GM03348 (cell line): Measurements from ENCODE around the gene FAAP20.

Experiments used
- DNase-seq: peaks from one replicate; pipeline ENCODE4 v3.0.0; 2012; ENCODE audit warnings: low spot score

FAAP20 gene

DNA sequence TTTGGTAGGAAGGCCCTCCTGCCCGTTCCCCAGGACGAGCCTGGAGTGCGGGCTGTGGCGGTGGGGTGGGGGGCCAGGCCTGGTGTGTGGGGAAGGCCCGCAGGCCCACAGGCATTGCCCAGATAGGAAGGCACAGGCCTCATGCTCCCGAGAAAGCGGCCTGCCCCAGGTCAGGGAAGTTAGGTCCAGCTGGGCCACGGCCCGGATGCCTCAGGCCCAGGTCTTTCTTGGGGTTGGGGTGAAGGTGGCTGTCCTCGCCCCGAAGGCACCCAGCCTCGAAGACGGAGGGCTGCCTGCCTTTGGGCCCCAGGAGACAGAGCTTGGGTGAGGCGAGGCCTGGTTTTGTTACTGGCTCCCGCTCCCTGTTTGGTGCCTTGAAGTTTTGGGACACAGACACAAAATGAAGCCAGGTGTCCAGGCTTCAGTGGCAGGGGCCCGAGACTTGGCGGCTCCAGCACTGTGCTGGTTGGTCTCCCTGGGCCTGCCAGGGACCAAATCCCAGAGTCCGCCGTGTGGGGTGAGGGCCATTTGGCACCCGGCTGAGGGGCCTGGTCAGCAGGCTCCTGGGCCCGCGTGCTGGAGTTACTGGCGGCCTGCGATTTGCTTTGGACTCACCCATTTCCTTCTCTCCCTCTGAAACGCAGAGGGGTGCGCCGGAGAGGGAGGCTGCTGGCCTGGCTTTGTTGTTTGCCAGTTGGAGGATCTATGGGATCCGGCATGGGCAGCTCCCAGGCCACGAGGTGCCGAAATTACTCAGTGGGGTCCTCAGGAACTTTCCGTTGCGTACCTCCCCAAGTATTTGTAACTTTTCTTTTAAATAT is 35.5 kb upstream of the FAAP20 start:
- DNase-seq, result peak; percentile 46

DNA sequence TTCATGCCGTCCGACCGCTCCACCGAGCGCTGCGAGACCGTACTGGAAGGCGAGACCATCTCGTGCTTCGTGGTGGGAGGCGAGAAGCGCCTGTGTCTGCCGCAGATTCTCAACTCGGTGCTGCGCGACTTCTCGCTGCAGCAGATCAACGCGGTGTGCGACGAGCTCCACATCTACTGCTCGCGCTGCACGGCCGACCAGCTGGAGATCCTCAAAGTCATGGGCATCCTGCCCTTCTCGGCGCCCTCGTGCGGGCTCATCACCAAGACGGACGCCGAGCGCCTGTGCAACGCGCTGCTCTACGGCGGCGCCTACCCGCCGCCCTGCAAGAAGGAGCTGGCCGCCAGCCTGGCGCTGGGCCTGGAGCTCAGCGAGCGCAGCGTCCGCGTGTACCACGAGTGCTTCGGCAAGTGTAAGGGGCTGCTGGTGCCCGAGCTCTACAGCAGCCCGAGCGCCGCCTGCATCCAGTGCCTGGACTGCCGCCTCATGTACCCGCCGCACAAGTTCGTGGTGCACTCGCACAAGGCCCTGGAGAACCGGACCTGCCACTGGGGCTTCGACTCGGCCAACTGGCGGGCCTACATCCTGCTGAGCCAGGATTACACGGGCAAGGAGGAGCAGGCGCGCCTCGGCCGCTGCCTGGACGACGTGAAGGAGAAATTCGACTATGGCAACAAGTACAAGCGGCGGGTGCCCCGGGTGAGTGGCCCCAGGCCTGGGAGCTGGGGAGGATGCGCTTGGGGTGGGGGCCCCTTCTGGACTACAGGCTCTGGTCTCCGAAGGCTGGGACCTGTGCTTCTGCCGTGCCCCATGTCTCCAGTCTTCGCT is 34.7 kb upstream of the FAAP20 start:
- DNase-seq, result peak; percentile 33

DNA sequence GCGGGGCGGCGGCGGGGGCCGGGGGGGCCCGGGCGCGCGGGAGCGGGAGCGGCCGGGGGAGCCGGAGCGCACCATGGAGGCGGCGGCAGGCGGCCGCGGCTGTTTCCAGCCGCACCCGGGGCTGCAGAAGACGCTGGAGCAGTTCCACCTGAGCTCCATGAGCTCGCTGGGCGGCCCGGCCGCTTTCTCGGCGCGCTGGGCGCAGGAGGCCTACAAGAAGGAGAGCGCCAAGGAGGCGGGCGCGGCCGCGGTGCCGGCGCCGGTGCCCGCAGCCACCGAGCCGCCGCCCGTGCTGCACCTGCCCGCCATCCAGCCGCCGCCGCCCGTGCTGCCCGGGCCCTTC is 34.1 kb upstream of the FAAP20 start:
- DNase-seq, result peak; percentile 20

DNA sequence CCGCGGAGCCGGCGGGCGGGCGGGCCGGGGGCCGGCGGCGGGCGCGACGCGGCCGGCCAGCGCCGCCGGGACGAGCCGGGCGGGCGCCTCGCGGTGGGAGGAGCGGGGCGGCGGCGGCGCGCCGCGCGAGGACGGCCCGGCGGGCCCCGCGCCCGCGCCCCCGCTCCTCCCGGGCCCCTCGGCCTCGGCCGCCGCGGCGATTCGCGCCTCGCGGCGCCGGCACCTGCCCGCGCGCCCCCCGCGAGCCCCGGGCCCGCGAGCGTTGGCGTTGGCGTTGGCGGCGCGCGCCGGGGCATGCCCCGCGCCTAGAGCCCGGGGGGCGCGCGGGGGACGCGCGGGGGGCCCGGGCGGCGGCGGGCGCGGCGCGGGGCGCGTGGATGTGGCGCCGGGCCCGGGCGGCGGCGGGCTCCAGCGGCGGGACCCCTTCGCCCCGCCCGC is 33.6 kb upstream of the FAAP20 start, which contains the start of gene SKI:
SKI (plus strand) TSS at position 163 of the 438 bp plus-strand sequence. CDS start 448 bp downstream, outside the sequence.
- no peak for DNase-seq

DNA sequence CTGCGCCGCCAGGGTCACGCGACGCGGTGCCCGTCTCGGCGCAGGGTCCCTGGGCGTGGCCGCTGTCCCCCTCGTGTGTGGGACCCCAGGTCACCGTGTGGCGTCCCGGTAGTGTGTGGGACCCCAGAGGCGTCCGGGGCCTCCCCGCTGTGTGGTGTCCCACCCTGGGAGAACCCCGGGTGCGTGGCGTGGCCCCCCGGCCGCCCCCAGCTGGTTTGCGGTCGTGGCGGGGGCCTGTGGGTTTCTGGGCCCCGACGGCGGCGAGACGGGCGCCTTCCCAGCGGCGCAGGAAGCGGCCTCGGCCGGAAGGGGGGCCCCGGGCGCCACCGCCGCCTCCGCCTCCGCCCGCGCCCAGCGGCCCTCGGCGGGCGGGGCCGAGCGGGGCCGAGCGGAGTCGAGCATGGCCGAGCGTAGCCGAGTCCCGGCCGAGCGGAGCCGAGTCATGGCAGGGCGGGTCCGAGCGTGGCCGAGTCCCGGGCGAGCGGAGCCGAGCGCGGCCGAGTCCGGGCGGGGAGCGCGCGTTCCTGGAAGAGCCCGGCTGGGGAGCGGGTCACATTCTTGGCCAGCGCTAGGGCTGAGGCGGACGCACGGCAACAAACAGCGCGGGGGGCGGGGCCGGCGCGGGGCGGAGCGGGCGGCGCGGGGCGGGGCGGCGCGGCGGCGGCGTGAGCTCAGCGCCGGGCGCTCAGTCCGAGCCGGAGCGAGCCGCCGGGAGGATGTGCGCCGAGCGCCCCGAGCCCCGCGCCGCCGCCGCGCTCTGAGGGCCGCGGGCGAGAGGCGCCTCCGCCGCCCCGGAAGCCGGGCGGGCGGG is 33.0 kb upstream of the FAAP20 start:
- peak; percentile 98 for DNase-seq

DNA sequence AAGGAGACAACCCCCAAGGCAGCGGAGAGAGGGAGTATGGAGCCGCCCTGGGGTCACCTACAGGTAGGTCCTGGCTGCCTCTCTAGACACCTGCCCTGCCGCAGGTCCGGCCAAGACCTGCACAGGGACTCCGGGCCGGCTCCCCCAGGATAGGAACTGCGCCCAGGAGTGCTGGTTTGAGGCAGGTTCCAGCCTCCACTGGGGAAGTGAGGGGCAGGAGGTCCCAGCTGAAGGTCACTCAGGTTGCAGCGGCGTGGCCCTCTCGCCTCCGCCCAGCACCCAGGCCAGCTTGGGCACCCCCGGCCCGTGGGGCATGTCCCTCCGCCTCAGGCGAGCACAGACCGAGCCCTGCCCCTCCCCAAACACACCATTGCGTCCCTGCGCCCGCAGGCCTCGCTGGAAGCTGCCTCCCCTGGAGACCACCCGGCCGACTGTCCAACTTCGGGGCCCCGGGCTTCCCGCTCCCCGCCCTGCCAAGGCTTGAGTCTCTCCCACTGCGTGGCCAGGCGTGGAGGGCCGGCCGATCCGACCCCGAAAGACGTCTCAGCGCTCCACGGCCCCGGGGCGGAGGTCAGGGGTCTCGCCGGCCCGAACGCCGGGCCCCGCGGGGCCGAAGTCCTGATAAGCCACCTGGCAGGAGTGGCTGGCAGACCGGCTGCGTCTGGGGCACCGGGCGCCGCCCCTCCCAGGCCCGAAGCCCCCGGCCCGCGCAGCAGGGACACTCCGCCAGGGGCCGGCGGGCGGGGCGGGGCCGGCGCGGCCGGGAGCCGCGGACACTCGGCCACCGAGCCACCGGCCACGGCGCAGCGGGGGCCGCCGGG is 32.2 kb upstream of the FAAP20 start:
- no peak for DNase-seq

DNA sequence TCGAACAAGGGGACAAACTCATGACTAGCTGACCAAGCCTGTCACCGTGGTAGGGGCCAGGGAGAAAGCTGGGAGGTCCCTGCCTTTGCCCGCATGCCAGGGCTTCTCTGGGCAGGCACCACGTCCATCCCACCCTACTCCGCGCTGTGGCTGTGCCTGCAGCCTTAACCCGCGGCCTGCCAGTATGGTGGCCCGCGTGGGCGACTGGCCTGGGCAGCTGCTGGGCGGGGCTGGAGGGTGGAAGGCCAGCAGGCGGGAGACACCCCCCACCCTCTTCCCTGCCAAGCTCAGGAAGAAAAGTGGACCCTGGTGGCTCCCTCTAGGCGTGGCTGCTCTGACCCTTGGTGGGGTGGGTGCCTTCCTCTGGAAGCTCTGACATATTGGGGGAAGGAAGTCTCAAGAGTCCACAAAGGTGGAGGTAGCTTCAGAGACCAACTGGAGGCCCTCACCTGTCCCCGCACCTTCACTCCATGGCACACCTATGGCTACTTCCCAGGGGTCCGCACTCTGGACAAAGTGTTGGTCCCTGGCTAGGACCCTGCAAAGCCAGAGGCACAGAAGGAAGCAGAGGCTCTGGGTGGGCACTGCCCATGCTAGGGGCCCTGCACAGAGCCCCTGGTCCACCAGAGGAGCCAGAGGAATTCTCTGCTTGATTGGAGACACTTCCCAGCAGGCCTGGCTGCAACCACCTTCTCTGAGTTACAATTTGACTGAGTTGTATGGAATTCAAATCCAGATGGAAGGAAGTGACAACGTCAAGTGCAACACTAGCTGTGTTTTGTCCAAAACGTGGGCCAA is 30.3 kb upstream of the FAAP20 start:
- DNase-seq, result no peak

DNA sequence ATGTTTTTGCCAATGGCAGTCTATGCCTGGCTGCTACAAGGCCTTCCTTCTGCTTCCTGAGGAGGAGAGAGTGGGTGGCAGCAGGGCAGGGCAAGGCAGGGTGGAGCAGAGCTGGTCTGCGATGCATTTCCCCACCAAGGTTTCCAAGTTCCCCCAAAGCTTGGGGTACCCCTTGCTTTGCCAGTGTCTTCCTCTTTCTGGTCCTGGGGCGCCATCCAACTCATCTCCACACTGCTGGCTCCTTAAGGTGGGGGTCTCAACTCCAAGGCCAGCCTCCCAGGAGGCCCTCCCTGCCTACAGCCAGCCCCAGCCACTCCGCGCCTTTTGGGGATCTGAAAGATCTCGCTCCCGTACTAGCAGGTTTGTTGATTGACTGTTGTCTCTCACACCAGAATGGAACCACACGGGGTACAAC is 29.6 kb upstream of the FAAP20 start:
- DNase-seq, result no peak

DNA sequence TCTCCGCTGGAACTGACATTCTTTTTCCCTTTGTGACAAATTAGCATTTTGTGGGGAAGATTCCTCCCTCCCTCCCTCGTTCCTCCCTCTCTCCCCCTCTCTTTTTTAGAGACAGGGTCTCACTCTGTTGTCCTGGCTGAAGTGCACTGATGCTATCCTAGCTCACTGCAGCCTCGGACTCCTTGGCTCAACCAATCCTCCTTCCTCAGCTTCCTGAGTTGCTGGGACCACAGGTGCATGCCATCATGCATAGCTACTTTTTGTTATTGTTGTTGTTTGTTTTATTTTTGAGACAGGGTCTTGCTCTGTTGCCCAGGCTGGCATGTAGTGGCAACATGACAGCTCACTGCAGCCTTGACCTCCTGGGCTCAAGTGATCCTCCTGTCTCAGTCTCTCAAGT is 26.7 kb upstream of the FAAP20 start:
- DNase-seq, result no peak

DNA sequence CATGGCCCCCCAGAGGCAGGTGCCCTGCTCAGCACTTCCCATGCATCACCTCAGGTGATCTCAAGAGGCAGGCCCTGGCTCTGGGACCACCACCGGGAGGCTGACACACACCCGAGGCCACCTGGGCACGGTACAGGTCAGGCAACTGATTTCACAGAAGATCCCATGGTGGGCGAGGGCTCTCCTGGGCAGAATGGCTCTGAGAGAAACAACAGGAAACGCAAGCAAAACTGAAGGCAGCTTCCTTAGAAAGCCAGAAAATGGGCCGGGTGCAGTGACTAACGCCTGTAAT is 22.1 kb upstream of the FAAP20 start:
- DNase-seq, result no peak

DNA sequence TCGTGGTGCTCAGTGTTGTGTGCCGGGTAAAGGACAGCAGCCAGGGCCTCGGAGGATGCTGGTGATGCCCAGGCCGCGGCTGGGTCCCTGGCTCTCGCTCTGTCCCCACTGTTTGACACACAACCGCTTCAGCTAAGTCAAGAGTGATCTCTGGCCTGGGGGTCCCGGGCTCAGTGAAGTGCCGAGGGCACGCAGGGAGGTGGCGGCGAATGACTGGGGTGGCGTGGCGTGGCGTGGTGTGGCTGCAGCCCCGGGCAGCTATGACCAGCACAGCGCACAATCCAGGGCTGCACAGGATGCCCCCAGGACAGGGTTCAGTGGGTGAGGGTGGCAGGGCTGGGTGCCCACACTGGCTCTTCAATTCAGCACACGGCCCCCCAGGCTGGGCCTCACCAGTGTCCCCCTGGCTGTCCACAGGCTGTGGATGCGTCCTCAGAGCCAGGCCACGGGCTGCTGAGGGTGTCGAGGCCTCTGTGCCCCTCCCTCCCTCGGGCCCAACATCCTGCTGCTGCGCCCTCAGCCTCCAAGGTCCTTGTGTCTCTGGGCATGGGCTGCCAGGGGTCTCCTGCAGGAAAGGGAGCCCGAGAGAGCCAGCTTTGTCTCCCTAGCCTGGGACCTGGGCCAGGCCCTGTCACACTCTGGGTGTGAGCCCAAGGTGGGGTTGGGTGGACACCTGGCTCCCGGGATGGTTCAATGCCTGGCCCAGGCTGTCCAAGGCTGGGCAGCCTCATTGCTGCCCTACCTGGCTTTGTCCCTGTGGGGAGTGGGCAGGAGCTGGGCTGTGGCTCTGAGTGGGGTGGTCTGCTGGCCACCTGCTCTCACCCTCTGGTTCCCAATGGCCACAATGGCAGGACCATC is 21.6 kb upstream of the FAAP20 start:
- no peak for DNase-seq

DNA sequence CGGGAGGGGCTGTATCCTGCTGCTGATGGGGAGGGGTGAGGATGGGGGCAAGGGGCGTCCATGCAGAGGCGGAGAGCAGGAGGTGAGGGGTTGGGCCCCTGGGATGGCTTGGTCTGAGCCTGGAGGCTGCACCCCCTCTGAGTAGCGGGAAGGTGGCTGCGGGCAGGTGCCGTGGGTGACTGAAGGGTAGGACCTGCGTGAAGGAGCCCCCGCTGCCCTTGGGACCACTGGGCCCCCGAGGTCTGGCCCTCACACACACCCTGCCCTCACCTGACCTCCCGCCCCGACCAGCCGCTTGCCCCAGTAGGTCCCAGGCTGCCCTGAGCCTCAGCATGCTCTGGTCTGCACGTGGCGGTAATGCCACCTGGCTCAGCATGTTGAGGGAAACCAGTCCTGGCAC is 20.8 kb upstream of the FAAP20 start:
- no peak for DNase-seq

DNA sequence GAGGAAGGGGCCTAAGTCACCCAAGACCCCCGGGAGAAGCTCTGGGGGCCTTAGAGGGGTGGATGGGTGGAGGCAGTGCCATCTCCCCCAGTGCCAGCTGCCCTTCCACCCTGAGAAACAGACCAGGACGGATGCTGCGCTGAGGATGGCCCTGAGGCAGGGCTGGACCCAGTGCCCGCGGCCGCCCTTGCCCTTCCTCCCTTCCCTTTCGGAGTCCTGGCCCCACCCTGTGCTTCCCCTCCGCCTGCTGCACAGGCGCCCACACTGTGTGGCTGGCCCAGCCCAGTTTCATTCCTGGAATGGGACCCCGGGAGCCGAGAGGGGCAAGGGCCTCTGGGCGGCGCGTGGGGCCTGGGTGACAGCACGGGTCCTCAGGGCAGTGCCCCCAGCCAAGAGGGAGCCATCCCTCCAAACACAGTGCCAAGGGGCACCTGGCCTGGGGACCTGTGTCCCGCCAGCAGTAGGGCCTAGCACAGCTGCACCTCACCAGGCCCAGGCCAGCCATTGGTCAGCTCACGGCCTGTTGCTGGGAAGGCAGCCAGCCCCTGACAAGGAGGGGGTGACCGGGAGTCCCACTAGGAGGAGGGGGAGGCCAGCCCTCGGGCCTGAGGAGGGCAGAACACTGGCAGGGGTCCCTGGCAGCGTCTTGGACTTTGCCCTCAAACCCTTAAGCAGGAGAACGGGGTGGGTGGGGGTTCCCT is 20.1 kb upstream of the FAAP20 start:
- DNase-seq, result no peak

DNA sequence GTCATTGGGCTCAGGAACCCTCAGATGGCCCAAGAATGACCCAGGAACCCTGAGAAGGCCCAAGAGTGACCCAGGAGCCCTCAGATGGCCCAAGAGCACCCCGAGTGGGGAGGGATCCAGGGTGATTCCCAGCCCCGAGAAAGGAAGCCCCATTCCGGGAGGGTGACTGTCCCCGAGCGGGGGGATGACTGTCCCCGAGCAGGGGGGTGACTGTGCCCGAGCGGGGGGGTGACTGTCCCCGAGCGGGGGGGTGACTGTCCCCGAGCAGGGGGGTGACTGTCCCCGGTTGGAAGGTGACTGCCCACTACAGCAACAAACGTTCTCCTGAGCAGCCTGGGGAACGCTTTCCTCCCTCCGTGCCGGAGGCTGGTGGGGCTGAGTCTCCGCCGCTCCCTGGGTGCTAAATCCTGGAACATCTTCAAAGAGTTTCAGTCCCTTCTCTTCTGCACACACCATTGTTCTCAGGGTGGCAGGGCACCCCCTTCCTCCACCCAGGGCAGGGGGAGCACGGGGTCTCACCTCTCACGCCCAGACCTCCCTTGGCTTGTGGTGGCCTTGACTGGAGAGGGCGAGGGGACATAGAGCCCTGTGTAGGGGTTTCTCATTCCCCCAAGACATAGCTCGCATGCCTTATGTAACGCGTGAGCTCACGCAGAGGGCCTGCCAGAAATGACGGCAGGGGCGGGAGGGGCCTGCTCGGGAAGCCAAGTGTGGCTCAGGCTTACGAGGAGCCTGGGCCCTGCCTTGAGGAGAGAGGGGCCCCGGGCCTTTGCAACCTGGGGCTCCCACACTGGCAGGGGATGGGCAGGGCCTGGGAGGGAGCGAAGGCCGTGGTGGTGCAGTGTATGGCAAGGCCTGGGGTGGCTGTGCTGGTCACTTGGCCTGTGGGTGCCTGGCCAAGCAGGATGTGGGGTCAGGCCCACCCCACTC is 19.3 kb upstream of the FAAP20 start:
- peak; percentile 86 for DNase-seq

DNA sequence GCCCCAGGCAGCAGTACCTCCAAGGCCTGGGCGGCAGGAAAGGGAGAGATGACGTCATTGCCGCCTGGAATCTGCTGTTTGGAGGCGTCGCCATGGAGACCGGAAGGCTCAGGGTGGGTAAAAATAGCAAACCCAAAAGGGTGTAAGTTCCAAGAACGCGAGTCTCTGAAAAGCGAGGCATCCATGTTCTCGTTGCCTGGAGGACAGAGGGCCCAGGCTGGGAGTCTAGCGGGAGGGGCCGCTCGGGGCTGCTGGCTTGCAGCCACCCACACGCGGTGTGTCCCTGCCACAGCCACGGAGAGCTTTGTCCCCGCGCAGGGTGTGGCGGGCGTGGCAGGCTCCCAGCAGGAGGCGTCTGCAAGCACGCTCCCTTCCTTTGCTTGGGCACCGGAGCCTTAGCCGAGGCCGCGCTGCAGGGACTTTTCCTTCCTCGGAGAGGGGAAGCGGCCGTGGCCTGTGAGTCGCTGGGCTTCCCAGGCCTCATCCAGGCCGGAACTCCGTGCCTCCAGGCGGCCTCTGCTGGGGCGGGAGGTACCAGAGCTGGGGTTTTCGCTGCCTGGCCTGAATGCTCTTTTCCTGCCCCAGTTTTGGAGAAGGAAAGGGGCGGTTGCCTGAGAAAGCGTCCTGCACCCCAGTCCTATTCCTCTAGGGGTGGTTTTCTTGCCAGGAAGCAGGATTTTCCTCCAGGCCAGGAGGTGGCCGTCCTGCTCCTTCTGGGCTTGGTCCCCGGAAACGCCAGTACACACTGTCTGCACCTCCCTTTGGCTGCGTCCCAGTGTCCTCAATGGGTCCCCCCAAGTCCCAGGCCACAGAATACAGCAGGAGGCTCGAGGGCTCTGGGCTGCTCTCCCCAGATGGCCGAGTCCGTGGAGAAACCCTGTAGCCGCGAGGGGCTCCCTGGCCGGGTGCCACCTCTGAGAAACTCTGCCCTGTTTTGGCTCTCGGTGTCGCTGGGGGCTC is 18.2 kb upstream of the FAAP20 start:
- peak; percentile 87 for DNase-seq

DNA sequence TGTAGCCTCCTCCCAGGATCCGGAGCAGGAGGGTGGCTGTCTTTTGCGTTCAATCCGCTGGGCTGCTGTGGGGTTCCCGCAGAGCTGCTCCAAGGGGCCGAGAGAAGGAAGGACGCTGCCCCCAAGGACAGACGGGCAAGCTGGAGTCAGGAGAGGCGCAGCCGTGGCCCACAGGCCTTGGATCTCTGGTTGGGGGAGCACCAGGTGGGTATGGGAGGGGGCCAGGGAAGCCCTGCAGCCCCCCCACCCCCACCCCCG is 17.6 kb upstream of the FAAP20 start:
- DNase-seq, result no peak

DNA sequence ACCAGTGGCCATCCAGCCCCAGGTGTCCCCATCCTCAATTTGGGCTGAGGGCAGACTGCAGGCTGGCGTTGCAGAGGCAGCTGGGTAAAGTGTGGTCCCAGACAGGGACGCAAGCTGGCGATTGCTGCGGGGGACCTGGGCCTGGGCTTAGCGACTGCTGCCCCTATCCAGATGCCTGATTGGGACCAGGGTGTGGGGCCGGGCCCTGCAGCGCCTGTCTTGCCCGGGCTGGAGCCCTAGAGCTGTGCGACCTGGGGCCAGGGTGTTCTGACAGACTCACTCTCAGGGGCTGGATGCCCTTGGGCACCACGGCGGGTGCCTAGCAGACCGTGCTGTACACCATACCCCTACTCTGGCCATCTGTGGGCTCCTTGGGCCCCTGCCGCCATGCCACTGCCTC is 16.2 kb upstream of the FAAP20 start:
- DNase-seq, result no peak
